Vagina (tissue), 2 donors: ENCODE results near the gene PRTN3. TPM values are rescaled to one million over a fixed set of nuclear protein-coding genes. Genes with fewer than 3 reads are reported as not detected.
"Not testable (repeated sequence)": the region's sequence is repeated elsewhere in the genome, so short reads cannot be mapped to it uniquely, and the experiment has no call there.

Source experiments
- DNase-seq, 2 donors: peaks; one replicate each; pipeline ENCODE4 v3.0.0-alpha.2; 2017; ENCODE audit errors: extremely low spot score in 2 of 2
- H3K27ac ChIP-seq: fragments of 200-600 bp; sonication (generic); one replicate; pipeline ENCODE4 v1.5.1; 2019
- H3K27me3 ChIP-seq: fragments of 200-600 bp; sonication (generic); one replicate; pipeline ENCODE4 v1.5.1; 2019
- H3K36me3 ChIP-seq, 2 donors: fragments of 200-600 bp; sonication (generic); one replicate each; pipeline ENCODE4 v1.5.1; 2017 to 2019
- H3K4me1 ChIP-seq: fragments of 200-600 bp; sonication (generic); one replicate; pipeline ENCODE4 v1.5.1; 2019
- H3K4me3 ChIP-seq, 2 donors: fragments of 200-600 bp; sonication (generic); 1 replicate in 1 of 2; 2 replicates in 1 of 2; pipeline ENCODE4 v1.5.1; 2016 to 2019
- H3K9me3 ChIP-seq: fragments of 200-600 bp; sonication (generic); one replicate; pipeline ENCODE4 v1.5.1; 2019
- POLR2A ChIP-seq, 2 donors: fragments of 450-650 bp; IDR thresholded peaks; one replicate each; pipeline ENCODE4 v1.6.1; 2017; ENCODE audit warnings: antibody characterized with exemption in 2 of 2, mild to moderate bottlenecking in 2 of 2, moderate library complexity in 2 of 2
- POLR2AphosphoS5 ChIP-seq, 2 donors: sonication (generic); formaldehyde crosslinking; IDR thresholded peaks; one replicate each; pipeline ENCODE4 v1.9.0; 2017; ENCODE audit warnings: antibody characterized with exemption in 2 of 2, mild to moderate bottlenecking in 2 of 2, low read depth in 1 of 2; ENCODE audit not compliant: insufficient read depth in 1 of 2
- intact Hi-C: fragments of 100-400 bp; cut with DNase I; formaldehyde crosslinking; loops from one replicate; pipeline ENCODE4 v1.15.1; 2023
- total RNA-seq: library from RNA; depleted of rRNA; stranded (reverse); fragments of >200 nt; gene quantifications from one replicate; pipeline ENCODE4 v1.2.3, GENCODE V29; 2016
- TF ChIP-seq, protein P1 (sequence below), 3 experiments: fragments of 450-650 bp in 2 of 3; fragments of 200-600 bp in 1 of 3; sonication (generic) in 1 of 3; IDR thresholded peaks; one replicate each; pipeline ENCODE4 v1.5.1; 2017 to 2019; ENCODE audit warnings: antibody characterized with exemption in 3 of 3, mild to moderate bottlenecking in 2 of 3, moderate library complexity in 2 of 3

Gene PRTN3
- total RNA-seq, 1 donor from 2014 or later: not detected

DNA sequence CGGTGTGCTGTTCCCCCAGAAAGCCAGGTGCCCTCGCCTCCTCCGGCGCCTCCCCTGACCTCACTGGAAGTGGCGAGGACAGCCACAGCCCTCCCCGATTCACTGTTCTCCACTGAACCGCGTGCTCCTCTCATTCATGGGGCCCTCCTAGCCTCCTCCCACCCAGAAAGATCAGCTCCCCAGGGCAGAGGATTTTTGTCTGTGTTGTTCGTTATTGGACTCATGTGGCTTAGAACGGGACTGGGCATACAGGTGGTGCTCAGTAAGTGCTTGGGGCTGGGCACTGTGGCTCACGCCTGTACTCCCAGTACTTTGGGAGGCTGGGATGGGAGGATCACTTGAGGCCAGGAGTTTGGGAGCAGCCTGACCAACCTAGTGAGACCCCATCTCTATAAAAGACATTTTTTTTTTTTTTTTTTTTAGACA, 3.8 kb downstream of the PRTN3 start:
- Histone ChIP-seq H3K9me3 (no peaks in the 10 kb centered on the region), H3K4me3 (no peak overlapping the region), H3K27me3 (no peaks in the 10 kb centered on the region), H3K4me1 (peaks cover 32% of the 10 kb centered on the region), H3K36me3 (no peaks in the 10 kb centered on the region), H3K27ac (no peak overlapping the region)
- no peak for TF ChIP-seq POLR2A (IDR thresholded peaks at IDR 0.05)
- no peak for TF ChIP-seq POLR2AphosphoS5 (IDR thresholded peaks at IDR 0.05; ENCODE audit: insufficient read depth in 1 of 2, low read depth in 1 of 2)
- TF ChIP-seq, protein P1, sequence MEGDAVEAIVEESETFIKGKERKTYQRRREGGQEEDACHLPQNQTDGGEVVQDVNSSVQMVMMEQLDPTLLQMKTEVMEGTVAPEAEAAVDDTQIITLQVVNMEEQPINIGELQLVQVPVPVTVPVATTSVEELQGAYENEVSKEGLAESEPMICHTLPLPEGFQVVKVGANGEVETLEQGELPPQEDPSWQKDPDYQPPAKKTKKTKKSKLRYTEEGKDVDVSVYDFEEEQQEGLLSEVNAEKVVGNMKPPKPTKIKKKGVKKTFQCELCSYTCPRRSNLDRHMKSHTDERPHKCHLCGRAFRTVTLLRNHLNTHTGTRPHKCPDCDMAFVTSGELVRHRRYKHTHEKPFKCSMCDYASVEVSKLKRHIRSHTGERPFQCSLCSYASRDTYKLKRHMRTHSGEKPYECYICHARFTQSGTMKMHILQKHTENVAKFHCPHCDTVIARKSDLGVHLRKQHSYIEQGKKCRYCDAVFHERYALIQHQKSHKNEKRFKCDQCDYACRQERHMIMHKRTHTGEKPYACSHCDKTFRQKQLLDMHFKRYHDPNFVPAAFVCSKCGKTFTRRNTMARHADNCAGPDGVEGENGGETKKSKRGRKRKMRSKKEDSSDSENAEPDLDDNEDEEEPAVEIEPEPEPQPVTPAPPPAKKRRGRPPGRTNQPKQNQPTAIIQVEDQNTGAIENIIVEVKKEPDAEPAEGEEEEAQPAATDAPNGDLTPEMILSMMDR (IDR thresholded peaks at IDR 0.05): no peak
- intact Hi-C loops: no loop called here
- DNase-seq: no peak

DNA sequence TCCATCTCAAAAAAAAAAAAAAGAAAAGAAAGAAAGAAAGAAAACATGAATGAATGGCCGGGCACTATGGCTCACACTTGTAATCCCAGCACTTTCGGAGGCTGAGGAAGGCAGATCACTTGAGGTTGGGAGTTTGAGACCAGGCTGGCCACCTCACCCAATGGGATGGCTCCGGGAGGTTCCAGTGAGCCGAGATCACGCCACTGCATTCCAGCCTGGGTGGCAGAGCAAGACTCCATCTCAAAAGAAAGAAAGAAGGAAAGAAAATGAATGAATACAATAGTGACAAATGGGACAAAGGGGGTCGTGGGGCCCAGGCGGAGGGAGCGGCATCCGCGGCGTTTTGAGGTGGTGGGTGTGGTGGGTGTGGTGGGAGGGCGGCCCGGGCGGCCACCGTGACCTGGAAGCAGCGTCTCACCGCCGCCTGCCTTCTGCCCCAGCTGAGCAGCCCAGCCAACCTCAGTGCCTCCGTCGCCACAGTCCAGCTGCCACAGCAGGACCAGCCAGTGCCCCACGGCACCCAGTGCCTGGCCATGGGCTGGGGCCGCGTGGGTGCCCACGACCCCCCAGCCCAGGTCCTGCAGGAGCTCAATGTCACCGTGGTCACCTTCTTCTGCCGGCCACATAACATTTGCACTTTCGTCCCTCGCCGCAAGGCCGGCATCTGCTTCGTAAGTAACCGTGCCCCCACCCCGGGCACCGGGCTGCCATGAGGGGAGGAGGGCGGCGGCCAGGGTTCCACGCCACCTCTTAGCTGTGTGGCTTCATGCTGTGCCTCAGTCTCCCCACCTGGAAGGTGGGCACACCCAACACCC, 5.1 kb downstream of the PRTN3 start:
- H3K9me3 ChIP-seq: no peaks in the 10 kb centered on the region
- H3K4me3 ChIP-seq: no peak overlapping the region
- H3K4me1 ChIP-seq: peaks cover 41% of the 10 kb centered on the region
- intact Hi-C loops: loop anchor here (5.0 kb wide), 1 partner anchor 44 kb away; no protein-coding TSS in a partner anchor
- TF ChIP-seq POLR2A (IDR thresholded peaks at IDR 0.05) (no peak), POLR2AphosphoS5 (IDR thresholded peaks at IDR 0.05; ENCODE audit: insufficient read depth in 1 of 2, low read depth in 1 of 2) (no peak)
- TF ChIP-seq, protein P1 (IDR thresholded peaks at IDR 0.05): no peak
- no peak for DNase-seq
- no peaks in the 10 kb centered on the region for H3K36me3 ChIP-seq
- no peaks in the 10 kb centered on the region for H3K27me3 ChIP-seq
- no peak overlapping the region for H3K27ac ChIP-seq

GRCh38 chr19:848386-848921, 7.7 kb downstream of the PRTN3 start:
- no peaks in the 10 kb centered on the region for H3K9me3 ChIP-seq
- TF ChIP-seq POLR2AphosphoS5 (IDR thresholded peaks at IDR 0.05; ENCODE audit: insufficient read depth in 1 of 2, low read depth in 1 of 2): no peak
- no peak for TF ChIP-seq POLR2A (IDR thresholded peaks at IDR 0.05)
- TF ChIP-seq, protein P1 (IDR thresholded peaks at IDR 0.05): no peak
- no peak for DNase-seq
- intact Hi-C loops: loop anchor here (5.0 kb wide), 1 partner anchor 46 kb away; no protein-coding TSS in a partner anchor
- H3K36me3 ChIP-seq: no peaks in the 10 kb centered on the region
- H3K4me1 ChIP-seq: peaks cover 50% of the 10 kb centered on the region
- peak overlapping the region; percentile 43 for H3K27ac ChIP-seq
- no peak overlapping the region for H3K4me3 ChIP-seq
- H3K27me3 ChIP-seq: peaks cover 9% of the 10 kb centered on the region

GRCh38 chr19:849195-849594, 8.4 kb downstream of the PRTN3 start:
- peaks cover 42% of the 10 kb centered on the region for H3K4me1 ChIP-seq
- H3K4me3 ChIP-seq, H3K9me3 ChIP-seq, H3K27me3 ChIP-seq, H3K36me3 ChIP-seq, H3K27ac ChIP-seq, DNase-seq: not testable (repeated sequence)
- intact Hi-C loops: loop anchor here (5.0 kb wide), 1 partner anchor 47 kb away; no protein-coding TSS in a partner anchor

- no peak for DNase-seq
- Histone ChIP-seq H3K9me3 (no peaks in the 10 kb centered on the region), H3K36me3 (no peaks in the 10 kb centered on the region), H3K27ac (peak overlapping the region; percentile 75), H3K27me3 (peaks cover 9% of the 10 kb centered on the region), H3K4me1 (peaks cover 37% of the 10 kb centered on the region), H3K4me3 (peak overlapping the region in 1 of 2 donors; percentile 34)
- TF ChIP-seq POLR2AphosphoS5 (IDR thresholded peaks at IDR 0.05; ENCODE audit: insufficient read depth in 1 of 2, low read depth in 1 of 2): peak; percentile 65 to 92
- TF ChIP-seq, protein P1 (IDR thresholded peaks at IDR 0.05): no peak
- intact Hi-C loops: no loop called here
These were observed 9.6 kb downstream of the PRTN3 start for GRCh38 chr19:850221-850978.
